Measurements from ENCODE around the gene TOGARAM1.
"Not testable (repeated sequence)": the region's sequence is repeated elsewhere in the genome, so short reads cannot be mapped to it uniquely, and the experiment has no call there.

TOGARAM1 gene

GRCh38 chr14:45038865-45039264, 76.9 kb downstream of the TOGARAM1 start:
- no peak for DNase-seq (ENCODE audit: low read depth)

- DNase-seq (ENCODE audit: low read depth) = no peak
Measured at GRCh38 chr14:45039390-45039789, 77.4 kb downstream of the TOGARAM1 start.

- no peak for DNase-seq (ENCODE audit: low read depth)
Measured at GRCh38 chr14:45041641-45042040, 79.7 kb downstream of the TOGARAM1 start.

- no peak for DNase-seq (ENCODE audit: low read depth)
Measured at GRCh38 chr14:45044638-45045037, 82.6 kb downstream of the TOGARAM1 start.

- DNase-seq (ENCODE audit: low read depth) = no peak
Measured at GRCh38 chr14:45048385-45048784, 86.4 kb downstream of the TOGARAM1 start.

GRCh38 chr14:45051180-45051579, 89.2 kb downstream of the TOGARAM1 start:
- DNase-seq (ENCODE audit: low read depth) = peak; percentile 3

GRCh38 chr14:45051896-45052295, 89.9 kb downstream of the TOGARAM1 start:
- no peak for DNase-seq (ENCODE audit: low read depth)

- DNase-seq (ENCODE audit: low read depth) = no peak
Measured at GRCh38 chr14:45057349-45057748, 95.4 kb downstream of the TOGARAM1 start.

- no peak for DNase-seq (ENCODE audit: low read depth)
Measured at GRCh38 chr14:45057881-45058364, 95.9 kb downstream of the TOGARAM1 start.

- no peak for DNase-seq (ENCODE audit: low read depth)
Measured at GRCh38 chr14:45060551-45060950, 98.6 kb downstream of the TOGARAM1 start.

GRCh38 chr14:45065540-45065939, 103.5 kb downstream of the TOGARAM1 start:
- no peak for DNase-seq (ENCODE audit: low read depth)

- DNase-seq (ENCODE audit: low read depth) = no peak
Measured at GRCh38 chr14:45065956-45066355, 104.0 kb downstream of the TOGARAM1 start.

- DNase-seq (ENCODE audit: low read depth) = no peak
Measured at GRCh38 chr14:45066667-45067066, 104.7 kb downstream of the TOGARAM1 start.

- no peak for DNase-seq (ENCODE audit: low read depth)
Measured at GRCh38 chr14:45068396-45068795, 106.4 kb downstream of the TOGARAM1 start.

- no peak for DNase-seq (ENCODE audit: low read depth)
Measured at GRCh38 chr14:45070215-45070614, 108.2 kb downstream of the TOGARAM1 start.

GRCh38 chr14:45072126-45072525, 110.1 kb downstream of the TOGARAM1 start:
- DNase-seq (ENCODE audit: low read depth) = no peak

GRCh38 chr14:45073231-45073879, 111.4 kb downstream of the TOGARAM1 start:
- DNase-seq (ENCODE audit: low read depth) = no peak

GRCh38 chr14:45078323-45078722, 116.3 kb downstream of the TOGARAM1 start:
- DNase-seq (ENCODE audit: low read depth) = no peak

- not testable (repeated sequence) for DNase-seq (ENCODE audit: low read depth)
Measured at GRCh38 chr14:45080416-45080968, 118.5 kb downstream of the TOGARAM1 start.

- DNase-seq (ENCODE audit: low read depth) = not testable (repeated sequence)
Measured at GRCh38 chr14:45081096-45081495, 119.1 kb downstream of the TOGARAM1 start.

GRCh38 chr14:45082420-45082819, 120.4 kb downstream of the TOGARAM1 start:
- no peak for DNase-seq (ENCODE audit: low read depth)

GRCh38 chr14:45083617-45083975, 121.6 kb downstream of the TOGARAM1 start:
- DNase-seq (ENCODE audit: low read depth) = no peak

- DNase-seq (ENCODE audit: low read depth) = peak; percentile 80
Measured at GRCh38 chr14:45083976-45084722, 122.2 kb downstream of the TOGARAM1 start, which contains the start of gene PRPF39. Gene PRPF39, plus strand, starts transcription at chr14:45084116. Its CDS starts 11,124 bp downstream, at chr14:45095240.
